Globus pallidus (tissue), 1 donor: ENCODE data around the gene PPM1G.

Source experiments
- DNase-seq: peaks from one replicate; pipeline ENCODE4 v3.0.0-alpha.2; 2015; ENCODE audit warnings: low spot score

Gene PPM1G

DNA sequence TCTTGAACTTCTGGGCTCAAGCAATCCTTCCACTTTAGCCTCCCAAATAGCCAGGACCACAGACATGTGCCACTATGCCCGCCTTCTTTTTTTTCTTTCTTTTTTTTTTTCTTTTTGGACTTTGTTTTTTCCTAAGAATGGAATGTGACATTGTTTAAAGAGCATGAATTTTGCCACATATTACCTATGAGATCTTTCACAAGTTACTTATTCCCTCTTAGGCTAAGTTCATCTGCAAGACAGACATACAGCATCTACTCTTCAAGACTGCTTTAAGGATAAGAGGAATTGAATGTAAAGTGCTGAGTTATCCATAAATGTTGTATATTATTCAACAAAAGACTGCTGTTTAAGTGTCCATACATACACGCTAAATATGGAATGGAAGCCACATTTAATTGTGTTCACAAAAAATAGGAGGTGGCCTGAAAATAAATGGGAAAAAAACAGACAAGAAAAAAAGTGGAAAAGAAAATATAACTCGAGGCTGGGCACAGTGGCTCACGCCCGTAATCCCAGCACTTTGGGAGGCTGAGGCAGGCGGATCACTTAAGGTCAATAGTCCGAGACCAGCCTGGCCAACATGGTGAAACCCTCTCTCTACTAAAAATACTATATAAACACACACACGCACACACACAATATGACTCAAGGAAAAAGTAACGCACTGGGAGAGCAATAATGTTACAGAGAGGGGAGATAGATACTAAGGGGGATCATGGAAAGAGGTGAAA is 3.2 kb upstream of the PPM1G start:
- no peak for DNase-seq

DNA sequence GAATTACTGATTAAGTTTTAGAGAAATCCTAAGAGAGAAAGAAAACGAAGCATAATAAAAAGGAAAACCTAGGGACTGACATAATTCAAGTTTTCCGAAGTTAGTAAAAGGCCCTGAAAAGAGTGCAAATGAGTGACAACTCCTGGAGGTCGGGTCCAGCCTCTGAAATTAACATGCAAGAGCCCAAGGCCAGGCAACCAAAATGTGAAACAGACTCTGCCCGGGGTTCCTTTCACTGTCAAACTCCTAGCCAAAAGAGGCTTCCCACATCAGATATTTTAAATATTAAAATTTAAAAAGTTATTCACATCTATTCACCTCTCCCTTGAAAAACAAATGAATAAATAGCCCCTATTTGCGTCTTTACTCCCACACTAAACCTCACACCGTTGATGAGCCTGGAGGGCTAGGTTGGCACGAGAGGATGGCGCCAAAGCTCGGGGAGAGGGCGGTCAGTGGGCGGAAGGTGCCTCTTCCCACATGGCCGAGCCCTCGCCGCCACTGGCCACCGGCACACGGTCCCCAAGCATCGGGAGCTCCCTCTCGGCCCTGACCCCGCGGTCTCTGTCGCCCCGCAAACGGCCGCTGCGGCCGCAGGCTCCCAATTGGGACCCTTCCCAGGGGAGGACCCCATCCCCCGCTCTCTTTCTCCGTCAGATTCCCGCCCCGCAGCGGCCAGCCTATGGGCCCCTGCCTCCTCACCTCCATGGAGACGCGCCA is 630 bp downstream of the PPM1G start:
- DNase-seq, result no peak

DNA sequence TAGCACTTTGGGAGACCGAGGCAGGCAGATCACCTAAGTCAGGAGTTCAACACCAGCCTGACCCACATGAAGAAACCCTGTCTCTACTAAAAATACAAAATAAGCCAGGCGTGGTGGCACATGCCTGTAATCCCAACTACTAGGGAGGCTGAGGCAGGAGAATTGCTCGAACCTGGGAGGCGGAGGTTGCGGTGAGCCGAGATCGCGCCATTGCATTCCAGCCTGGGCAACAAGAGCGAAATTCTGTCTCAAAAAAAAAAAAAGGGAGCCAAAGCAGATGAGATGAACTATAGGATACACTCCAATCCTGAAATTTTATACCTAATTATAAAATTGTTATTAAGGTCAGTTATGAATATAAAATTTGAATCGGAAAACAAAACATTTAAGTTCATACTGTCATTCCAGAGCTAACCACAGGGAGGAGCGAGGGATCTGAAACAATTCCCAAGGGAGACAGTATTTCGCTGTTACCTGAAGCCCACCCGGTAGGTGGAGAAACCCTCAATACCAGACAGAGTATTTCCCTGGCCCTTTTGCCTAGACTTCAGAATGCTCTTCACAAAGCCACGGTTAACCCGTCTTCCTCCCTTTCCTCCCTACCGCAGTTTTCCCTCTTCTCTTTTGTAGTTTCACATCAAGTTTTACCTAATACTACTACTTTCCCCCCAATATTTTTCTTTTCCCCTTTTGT is 1.4 kb downstream of the PPM1G start:
- peak; percentile 16 for DNase-seq

DNA sequence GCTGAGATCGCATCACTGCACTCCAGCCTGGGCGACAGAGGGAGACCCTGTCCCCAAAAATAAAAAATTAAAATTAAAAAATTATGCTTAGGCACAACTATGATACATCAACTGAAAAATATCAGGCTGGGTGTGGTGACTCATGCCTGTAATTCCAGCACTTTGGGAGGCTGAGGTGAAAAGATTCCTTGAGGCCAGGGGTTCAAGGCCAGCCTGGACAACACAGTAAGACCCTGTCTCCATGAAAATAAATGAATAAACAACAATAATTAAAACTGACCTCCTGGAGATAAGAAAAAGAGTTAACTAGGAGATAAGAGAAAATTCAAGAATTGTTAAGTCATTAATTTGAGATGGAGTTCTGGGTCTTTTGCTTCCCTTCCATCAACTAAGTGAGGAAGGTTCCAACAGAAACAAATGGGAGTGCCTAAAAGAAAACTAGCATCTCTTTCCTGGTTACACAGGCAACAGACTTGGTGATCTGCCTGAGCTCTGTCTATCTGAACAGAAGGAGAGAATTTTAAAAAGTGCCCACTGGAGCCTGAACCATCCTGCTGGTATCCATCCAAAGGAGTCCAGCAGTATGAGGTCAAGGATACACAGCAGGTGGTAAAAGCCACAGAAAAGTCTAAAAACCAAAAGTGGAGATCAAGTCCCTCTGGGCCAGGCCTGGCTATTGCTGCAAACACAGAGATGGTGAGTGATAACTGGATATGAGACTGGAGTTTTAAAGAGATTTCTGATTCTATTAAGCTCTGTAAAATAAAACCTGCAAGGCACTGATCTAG is 8.8 kb downstream of the PPM1G start:
- DNase-seq, result no peak

DNA sequence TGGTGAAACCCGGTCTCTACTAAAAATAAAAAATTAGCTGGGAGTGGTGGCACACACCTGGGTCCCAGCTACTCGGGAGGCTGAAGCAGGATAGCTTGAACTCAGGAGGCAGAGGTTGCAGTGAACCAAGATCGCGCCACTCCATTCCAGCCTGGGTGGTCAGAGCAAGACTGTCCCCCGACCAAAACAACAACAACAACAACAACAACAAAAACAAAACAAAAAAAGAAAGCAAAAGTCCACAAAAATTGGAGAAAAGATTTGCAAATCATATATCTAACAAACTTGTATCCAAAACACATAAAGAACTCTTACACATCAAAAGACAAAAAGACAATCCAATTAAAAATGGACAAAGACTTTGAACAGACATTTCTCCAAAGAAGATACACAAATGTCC is 10.4 kb downstream of the PPM1G start:
- no peak for DNase-seq

DNA sequence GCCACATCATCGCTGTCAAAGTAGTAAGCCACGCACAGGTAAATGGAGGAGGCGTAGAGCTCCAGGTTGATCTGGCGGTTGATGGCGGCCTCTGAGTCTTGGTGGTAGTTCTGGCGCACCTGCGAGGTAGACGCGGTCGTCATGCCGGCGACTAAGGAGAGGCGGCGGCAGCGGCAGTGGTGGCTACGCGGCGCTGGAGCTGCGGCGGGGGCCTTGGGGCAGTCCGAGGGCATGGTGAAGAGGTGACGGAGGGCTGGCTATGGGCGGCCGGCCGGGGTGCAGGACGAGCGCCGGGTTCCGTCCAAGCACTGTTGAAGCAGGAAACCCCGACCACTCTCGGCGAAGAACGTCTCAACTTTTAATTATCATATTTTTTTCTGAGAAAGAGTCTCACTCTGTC is 16.2 kb downstream of the PPM1G start:
- DNase-seq, result no peak

DNA sequence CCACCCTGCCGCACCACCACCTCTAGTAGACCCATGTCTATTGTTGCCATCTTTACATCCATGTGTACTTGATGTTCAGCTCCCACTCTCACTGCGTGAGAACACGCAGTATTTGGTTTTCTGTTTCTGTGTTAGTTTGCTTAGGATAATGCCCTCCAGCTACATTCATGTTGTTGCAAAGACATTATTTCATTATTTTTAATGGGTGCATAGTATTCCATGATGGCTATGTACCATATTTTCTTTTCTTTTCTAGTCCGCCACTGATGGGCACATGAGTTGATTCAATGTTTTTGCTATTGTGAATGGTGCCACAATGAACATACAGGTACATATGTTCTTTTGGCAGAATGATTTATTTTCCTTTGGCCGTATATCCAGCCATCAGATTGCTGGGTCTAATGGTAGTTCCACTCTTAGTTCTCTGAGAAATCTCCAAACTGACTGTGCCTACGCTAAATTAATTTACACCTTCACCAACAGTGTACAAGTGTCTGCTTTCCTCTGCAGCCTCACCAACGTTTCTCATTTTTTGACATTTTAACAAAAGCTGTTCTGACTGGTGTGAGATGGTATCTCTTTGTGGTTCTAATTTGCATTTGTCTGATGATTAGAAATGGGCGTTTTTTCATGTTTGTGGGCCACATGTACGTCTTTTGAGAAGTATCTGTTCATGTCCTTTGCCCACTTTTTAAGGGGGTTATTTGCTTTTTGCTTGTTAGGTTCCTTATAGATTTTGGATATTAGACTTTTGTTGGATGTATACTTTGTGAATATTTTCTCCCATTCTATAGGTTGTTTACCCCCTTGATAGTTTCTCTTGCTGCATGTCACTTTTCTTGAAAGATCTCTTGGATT is 18.3 kb downstream of the PPM1G start:
- no peak for DNase-seq

DNA sequence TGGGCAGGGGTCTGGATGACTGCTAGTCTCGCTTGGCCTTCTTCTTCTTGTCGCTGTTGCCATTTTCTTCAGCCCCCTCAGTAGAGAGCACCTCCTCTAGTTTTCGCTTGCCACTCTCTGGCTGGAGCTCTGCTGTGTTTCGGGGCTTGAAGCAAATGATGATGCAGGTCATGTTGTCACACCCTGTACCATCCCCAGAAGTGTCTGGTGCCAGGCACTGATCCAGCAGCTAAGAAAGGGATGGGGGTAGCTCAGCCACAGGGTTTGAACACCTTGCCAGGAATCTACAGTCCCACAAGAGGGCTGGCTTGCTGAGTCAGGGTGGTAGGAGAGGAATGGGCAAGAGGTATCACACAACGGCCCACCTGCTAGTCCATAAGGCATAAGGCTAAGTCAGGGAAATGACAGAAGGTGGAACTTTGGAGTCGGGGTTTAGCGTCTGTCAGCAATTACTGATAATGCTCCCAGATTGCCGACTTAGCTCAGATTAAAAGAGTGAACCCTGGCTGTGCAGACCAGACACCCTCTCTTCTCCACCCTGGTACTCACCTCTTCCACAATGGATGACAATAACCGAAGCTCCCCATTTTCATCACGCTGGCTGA is 27.7 kb downstream of the PPM1G start:
- no peak for DNase-seq

DNA sequence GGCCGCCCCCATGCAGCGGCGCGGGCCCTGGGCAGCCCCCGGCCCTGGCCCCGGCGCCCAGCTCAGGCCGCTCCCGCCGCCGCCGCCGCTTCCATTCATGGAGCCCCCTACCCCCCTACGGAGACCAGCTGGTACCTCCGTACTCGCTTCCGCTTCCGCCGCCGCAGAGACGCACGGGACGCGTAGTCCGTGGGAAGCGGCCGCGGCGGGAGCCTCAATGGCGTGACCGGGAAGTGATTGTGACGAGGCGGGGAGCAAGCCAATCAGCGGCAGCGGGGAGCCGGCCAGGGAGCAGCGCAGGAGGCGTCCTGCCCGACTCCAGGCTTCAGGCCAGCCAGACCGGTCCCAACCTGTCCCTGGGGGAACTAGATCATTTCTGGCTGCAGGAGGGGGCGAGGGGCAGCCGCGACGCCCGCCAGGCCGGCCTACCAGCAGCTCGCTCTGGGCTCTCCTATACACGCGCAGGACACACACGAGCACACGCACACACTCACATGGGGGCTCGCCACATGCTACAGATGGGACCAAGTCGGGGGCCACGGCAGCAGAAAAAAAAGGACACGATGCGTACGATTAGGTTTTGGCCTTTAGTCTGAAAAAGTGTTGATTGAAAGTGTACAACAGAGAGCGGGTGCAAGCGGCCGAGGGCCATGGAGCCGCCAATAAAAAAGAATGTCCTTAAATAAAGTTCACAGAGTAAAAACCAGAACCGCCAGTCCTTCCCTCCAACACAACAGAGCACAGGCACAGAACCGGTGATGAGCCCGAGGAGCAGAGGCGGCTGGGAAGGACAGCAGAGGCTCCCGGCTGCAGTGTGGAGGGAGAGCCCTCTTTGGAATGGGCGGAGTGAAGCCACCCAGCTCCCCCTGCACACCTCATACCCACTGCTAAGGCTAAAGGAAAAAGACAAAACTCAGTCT is 28.5 kb downstream of the PPM1G start, which contains the start of gene ZNF513:
Gene ZNF513, minus strand, starts transcription at position 109 of the 920 bp plus-strand sequence. CDS start 208 bp downstream, outside the sequence.
- peak; percentile 96 for DNase-seq

DNA sequence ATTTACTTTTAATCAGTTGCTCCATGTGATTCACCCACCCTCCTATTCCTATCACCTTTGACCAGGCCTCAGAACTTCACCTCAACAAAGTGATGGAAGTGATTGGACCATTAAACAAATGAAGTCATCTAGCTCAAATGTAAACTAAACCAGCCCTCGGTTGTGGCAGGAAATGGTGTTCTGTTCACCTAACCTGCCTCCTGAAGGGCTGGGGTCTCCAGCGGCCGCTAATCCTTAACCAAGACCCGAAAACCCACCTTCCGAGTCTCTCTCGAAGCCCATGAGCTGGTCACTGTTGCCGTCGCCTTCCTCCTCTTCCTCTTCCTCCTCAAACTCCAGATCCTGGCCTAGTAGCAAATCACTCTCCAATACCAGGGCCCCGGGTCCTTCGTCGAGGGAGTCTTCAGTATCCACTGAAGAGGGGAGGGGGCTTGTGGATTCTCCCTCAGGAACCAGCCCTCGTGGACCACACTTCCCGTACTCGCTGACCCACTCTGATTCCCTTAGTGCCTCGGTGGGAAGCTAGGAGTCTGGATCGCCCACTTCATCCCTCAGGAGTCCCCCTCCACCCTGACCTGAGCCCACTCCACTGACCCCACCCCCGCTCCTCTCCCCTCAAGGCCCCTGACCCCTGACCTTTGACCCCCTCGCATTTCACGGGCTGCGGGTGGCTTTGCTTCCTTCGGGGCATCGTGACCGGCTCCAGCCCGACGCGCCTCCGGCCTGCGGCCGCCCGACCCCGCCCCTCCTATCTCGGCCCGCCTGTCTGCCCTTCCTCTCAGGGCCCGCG is 29.4 kb downstream of the PPM1G start:
- peak; percentile 75 for DNase-seq

DNA sequence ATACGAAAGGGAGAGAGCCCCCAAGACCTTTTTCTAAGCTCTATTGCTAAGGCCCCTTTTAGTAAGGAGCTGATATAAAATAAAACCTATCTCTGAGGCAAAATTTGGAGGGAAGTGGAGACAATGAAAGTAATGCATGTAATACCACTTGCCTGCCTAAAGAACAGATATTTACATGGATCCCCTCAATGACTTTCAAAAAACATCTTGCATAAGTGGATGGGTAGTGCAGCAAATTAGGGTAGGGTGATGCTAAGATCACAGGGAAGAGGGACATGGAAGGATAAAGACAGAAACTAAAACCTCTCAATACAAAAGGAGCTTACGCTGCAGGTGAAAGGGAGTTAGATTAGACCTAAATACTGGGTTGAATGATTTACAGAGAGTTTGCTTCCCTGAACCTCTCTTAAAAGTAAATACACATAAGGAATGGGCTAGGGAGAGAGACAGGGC is 30.0 kb downstream of the PPM1G start:
- no peak for DNase-seq

DNA sequence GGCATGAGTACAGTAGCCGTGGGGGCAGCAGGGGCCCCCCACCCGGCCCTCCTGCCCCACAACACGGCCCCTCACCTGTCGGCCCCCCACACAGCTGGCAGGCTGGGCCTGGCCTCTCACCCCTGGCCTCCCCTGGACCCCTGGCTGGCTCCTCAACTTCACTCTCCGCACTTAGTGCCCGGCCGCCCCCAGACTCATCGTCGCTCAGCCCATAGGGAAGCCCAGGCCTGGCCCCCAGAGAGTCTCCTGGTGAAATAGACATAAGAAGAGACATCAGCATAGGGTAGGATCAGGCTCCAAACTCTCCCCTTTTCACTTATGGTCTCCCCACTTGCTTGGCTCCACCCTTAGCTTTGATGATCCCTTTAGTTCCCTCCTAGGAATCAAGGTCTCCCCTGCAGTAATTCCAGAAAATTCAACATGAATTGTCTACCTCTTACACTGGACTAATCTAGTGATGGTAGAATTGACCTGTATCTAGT is 30.5 kb downstream of the PPM1G start:
- DNase-seq, result no peak

DNA sequence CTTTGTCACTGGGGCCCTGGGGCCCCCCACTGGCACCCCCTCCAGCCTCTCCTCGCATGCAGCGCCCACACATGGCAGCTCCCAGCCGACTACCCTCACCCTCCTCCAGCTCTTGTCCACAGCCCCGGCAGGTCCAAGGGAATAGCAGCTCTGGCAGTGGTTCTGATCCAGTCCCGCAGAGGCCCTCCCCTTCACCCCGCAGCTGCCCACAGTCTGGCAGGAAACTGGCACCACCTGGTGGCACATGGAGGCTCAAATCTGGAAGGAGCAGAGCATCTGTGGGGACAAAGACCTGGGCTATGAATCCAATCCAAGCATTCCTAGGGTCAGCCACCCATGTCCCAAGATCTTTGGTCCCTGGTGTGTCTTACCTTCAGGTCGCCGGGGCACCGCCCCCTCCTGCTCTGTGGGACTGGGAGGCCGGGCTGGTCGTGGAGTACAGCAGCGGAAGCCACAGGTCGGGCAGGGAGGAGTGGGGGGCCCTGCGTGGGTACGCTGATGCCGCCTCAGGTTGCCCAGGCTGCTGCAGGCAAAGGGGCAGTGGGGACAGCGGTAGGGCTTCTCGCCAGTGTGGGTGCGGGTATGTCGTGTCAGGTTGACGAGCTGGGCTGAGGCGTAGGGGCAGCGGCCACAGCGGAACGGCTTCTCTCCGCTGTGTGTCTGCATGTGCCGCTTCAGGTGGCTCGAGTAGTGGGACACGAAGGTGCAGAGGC is 31.1 kb downstream of the PPM1G start:
- DNase-seq, result no peak

DNA sequence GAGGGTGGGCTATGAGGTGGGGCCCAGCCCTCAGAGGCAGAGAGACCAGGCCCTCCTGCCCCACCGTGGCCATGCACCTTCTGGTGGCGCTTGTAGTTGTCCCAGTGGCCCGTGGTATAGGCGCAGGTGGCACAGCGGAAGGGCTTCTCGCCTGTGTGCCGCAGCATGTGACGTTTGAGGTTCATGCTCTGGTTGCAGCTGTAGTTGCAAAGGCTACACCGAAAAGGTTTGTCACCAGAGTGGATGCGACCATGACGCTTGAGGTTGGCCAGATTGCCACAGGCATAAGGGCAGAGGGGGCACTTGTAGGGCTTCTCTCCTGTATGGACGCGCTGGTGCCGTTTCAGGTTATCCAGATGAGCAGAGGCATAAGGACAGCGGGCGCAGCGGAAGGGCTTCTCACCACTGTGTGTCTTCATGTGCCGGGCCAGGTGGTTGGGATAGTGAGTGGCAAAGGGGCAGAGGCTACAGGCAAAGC is 31.7 kb downstream of the PPM1G start:
- no peak for DNase-seq

DNA sequence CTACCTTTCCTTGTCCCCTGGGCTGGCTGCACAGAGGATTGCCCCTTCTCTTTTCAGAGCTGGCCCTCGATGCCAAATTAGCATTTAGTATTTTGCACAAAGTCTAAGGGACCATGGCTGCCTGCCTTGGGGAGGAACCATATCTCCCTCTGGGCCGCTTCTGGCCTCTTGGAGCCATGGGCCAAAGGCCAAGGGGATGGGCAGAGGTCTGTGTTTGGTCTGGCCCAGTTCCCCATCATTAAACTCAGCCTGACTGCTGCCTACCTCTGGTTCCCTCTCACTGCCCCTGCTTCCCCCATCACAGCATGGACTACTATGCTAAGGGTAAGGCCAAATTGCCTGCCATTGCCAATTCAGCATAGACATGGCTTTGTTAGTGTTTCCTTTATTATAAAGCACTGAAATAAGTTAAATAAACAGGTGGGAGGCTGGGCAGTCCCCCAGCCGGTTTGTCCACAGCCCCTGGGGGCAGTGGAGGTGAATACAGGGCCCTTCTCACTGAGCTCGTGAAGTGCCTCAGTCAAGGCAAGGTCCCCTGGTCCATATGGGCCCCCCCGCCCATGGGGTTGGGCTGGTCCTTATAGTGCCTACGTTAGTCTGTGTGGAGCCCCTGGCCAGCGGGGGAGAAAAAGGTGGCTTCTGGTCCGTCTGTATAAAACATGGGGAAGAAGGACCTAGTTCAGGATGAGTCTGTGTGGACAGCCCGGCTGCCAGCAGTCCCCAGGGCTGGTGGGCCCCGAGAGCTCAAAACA is 32.3 kb downstream of the PPM1G start:
- no peak for DNase-seq

DNA sequence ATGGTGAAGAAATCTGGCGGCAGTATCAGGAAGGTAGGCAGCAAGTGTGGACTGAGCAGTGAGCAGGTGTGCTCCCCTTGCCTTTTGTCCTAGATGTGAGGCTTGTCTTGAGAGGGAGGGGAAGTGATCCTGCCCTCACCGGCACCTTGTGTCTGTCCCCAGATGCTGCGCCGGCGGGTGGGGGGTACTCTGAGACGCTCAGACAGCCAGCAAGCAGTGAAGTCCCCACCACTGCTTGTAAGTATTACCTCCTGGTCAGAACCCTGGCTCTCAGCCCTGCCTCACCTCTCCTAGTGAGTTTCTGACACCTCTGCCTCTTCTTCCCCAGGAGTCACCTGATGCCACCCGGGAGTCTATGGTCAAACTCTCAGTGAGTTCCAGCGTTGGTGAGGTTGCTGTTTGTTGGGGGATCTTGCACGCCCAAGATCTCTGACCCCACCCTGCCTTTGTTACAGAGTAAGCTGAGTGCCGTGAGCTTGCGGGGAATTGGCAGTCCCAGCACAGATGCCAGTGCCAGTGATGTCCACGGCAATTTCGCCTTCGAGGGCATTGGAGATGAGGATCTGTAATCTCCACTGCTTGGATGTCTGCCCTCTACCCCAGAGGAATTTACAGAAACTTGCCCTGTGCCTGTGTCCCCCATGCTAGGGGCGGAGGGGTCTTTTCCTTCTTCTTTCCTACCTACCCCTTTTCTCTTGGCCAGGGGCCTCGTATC is 33.1 kb downstream of the PPM1G start:
- DNase-seq, result no peak
